ENCODE measurements around the gene AUTS2. TPM values are rescaled to one million over a fixed set of nuclear protein-coding genes. Genes with fewer than 3 reads are reported as not detected.

Gene AUTS2
- total and polyA plus RNA-seq, 9 of the 15 experiments (the other 6 are each of a cell fraction or from before 2014, with no cell fraction given) = 0.58 TPM; not detected in 8

- peaks cover 22 to 40% of the 10 kb centered on the region in 2 experiments; a peak in 4 of 5 replicates for H3K27me3 ChIP-seq (ENCODE audit: control insufficient read depth in 2 of 2, insufficient read depth in 2 of 2, low read length in 2 of 2)
- ChIA-PET POLR2A (no interaction called here), CTCF (ENCODE audit: low intra/inter-chr PET ratio) (no interaction called here)
- intact Hi-C loops (cut with micrococcal nuclease) = no loop called here
- no peak overlapping the region for H3K9ac ChIP-seq (ENCODE audit: insufficient read depth in 1 of 2, low read depth in 2 of 2, low read length in 2 of 2)
- peaks cover 2% of the 10 kb centered on the region; the same call in 1 of the 2 replicates for H4K20me1 ChIP-seq (replicated peaks; ENCODE audit: control insufficient read depth, insufficient read depth, low read length)
- TF ChIP-seq ZNF239 (CRISPR knock-in tag; IDR thresholded peaks at IDR 0.05) = no peak
- TF ChIP-seq MIER1 (IDR thresholded peaks at IDR 0.05; ENCODE audit: low read depth) = no peak
- TF ChIP-seq ZNF766 (CRISPR knock-in tag; conservative IDR thresholded peaks at IDR 0.05) = no peak
- no peak for TF ChIP-seq ZNF79 (CRISPR knock-in tag; IDR thresholded peaks at IDR 0.05; ENCODE audit: low read depth)
- TF ChIP-seq FOXP4 (CRISPR knock-in tag; IDR thresholded peaks at IDR 0.05; ENCODE audit: borderline replicate concordance) = no peak
- TF ChIP-seq HES1 (IDR thresholded peaks at IDR 0.05; ENCODE audit: low read depth) = no peak
- TF ChIP-seq POLR2AphosphoS5 (IDR thresholded peaks at IDR 0.05; ENCODE audit: control insufficient read depth, insufficient read depth, low read depth, low read length) = no peak
- TF ChIP-seq CBFA2T3 (IDR thresholded peaks at IDR 0.05) = no peak
- TF ChIP-seq HOXB6 (CRISPR knock-in tag; IDR thresholded peaks at IDR 0.05; ENCODE audit: borderline replicate concordance) = no peak
- TF ChIP-seq, protein P1, sequence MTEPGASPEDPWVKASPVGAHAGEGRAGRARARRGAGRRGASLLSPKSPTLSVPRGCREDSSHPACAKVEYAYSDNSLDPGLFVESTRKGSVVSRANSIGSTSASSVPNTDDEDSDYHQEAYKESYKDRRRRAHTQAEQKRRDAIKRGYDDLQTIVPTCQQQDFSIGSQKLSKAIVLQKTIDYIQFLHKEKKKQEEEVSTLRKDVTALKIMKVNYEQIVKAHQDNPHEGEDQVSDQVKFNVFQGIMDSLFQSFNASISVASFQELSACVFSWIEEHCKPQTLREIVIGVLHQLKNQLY (CRISPR knock-in tag; conservative IDR thresholded peaks at IDR 0.05) = no peak
- TF ChIP-seq RB1 (IDR thresholded peaks at IDR 0.05; ENCODE audit: low read depth) = no peak
- TF ChIP-seq ZNF232 (CRISPR knock-in tag; IDR thresholded peaks at IDR 0.05) = no peak
- TF ChIP-seq, protein P2, sequence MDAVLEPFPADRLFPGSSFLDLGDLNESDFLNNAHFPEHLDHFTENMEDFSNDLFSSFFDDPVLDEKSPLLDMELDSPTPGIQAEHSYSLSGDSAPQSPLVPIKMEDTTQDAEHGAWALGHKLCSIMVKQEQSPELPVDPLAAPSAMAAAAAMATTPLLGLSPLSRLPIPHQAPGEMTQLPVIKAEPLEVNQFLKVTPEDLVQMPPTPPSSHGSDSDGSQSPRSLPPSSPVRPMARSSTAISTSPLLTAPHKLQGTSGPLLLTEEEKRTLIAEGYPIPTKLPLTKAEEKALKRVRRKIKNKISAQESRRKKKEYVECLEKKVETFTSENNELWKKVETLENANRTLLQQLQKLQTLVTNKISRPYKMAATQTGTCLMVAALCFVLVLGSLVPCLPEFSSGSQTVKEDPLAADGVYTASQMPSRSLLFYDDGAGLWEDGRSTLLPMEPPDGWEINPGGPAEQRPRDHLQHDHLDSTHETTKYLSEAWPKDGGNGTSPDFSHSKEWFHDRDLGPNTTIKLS (IDR thresholded peaks at IDR 0.05; ENCODE audit: borderline replicate concordance, low read depth) = no peak
- TF ChIP-seq, protein P3, sequence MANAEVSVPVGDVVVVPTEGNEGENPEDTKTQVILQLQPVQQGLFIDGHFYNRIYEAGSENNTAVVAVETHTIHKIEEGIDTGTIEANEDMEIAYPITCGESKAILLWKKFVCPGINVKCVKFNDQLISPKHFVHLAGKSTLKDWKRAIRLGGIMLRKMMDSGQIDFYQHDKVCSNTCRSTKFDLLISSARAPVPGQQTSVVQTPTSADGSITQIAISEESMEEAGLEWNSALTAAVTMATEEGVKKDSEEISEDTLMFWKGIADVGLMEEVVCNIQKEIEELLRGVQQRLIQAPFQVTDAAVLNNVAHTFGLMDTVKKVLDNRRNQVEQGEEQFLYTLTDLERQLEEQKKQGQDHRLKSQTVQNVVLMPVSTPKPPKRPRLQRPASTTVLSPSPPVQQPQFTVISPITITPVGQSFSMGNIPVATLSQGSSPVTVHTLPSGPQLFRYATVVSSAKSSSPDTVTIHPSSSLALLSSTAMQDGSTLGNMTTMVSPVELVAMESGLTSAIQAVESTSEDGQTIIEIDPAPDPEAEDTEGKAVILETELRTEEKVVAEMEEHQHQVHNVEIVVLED (CRISPR knock-in tag; IDR thresholded peaks at IDR 0.05) = no peak
- TF ChIP-seq CBX1 (IDR thresholded peaks at IDR 0.05; ENCODE audit: low read depth) = no peak
- TF ChIP-seq YBX1 (IDR thresholded peaks at IDR 0.05) = no peak
- no peak for TF ChIP-seq KDM4B (IDR thresholded peaks at IDR 0.05; ENCODE audit: borderline replicate concordance in 2 of 2, low read depth in 1 of 2)
- in situ Hi-C loops (cut with MboI) = no loop called here
- no peak overlapping the region for H2AFZ ChIP-seq (ENCODE audit: low read depth, low read length)
- no peak overlapping the region for H3K4me3 ChIP-seq
- no peaks in the 10 kb centered on the region for H3K9me1 ChIP-seq (ENCODE audit: control insufficient read depth, insufficient read depth, low read length)
- H3K79me2 ChIP-seq (ENCODE audit: control insufficient read depth, insufficient read depth, low read length) = no peaks in the 10 kb centered on the region
- H3K9me3 ChIP-seq (replicated peaks; ENCODE audit: control insufficient read depth, insufficient read depth, low read depth, low read length) = no peaks in the 10 kb centered on the region
- no peak overlapping the region for H3K27ac ChIP-seq (ENCODE audit: extremely low read depth, low read depth, low read length)
- WGBS (ENCODE audit: insufficient coverage, low coverage, missing lambda C conversion rate) = 0% methylated on average over 4 of the region's 4 CpGs
- DNase-seq (ENCODE audit: extremely low read depth in 1 of 4, low spot score in 3 of 4) (no peak), ATAC-seq (no peak), FAIRE-seq (no peak)
- no peaks in the 10 kb centered on the region for H3K36me3 ChIP-seq (ENCODE audit: control insufficient read depth, insufficient read depth, low read length)
- no peak overlapping the region for H3K4me2 ChIP-seq (ENCODE audit: insufficient read depth, low read length)
- H3K4me1 ChIP-seq (replicated peaks in 1 of 2; ENCODE audit: control insufficient read depth in 2 of 2, insufficient read depth in 2 of 2, low read length in 2 of 2) = no peaks in the 10 kb centered on the region
- no TSS peak for BruUV-seq (replicated peaks)
These were observed 993.9 kb downstream of the AUTS2 start for GRCh38 chr7:70592171-70592570.
